Esophagus muscularis mucosa (tissue), 4 donors: ENCODE results near the gene ZNF296. TPM values are rescaled to one million over a fixed set of nuclear protein-coding genes. Genes with fewer than 3 reads are reported as not detected.

ENCODE experiments used
- DNase-seq: peaks from one replicate; pipeline ENCODE4 v3.0.0-alpha.2; 2017; ENCODE audit errors: extremely low spot score
- H3K27ac ChIP-seq, 4 donors: fragments of 200-600 bp; sonication (generic); replicated peaks in 1 of 4; 1 replicate in 3 of 4; 2 replicates in 1 of 4; pipeline ENCODE4 v1.5.1; 2016 to 2019; ENCODE audit warnings: mild to moderate bottlenecking in 1 of 4
- H3K27me3 ChIP-seq, 4 donors: fragments of 200-600 bp; sonication (generic); one replicate each; pipeline versions ENCODE4 v1.5.1 to v1.6.0; 2016 to 2019
- H3K36me3 ChIP-seq, 4 donors: fragments of 200-600 bp; sonication (generic); one replicate each; pipeline ENCODE4 v1.5.1; 2016 to 2019
- H3K4me1 ChIP-seq, 4 donors: fragments of 200-600 bp; sonication (generic); one replicate each; pipeline ENCODE4 v1.5.1; 2016 to 2019
- H3K4me3 ChIP-seq, 4 donors: fragments of 200-600 bp; sonication (generic); 1 replicate in 2 of 4; 2 replicates in 2 of 4; pipeline ENCODE4 v1.5.1; 2016 to 2019; ENCODE audit warnings: mild to moderate bottlenecking in 4 of 4, moderate library complexity in 1 of 4
- H3K9me3 ChIP-seq, 4 donors: fragments of 200-600 bp; sonication (generic); 1 replicate in 3 of 4; 2 replicates in 1 of 4; pipeline ENCODE4 v1.5.1; 2016 to 2019
- CTCF ChIP-seq, 3 experiments: fragments of 200-600 bp in 2 of 3; fragments of 450-650 bp in 1 of 3; sonication (generic) in 2 of 3; IDR thresholded peaks; one replicate each; pipeline ENCODE4 v1.5.1; 2017 to 2019; ENCODE audit warnings: antibody characterized with exemption in 3 of 3, mild to moderate bottlenecking in 2 of 3, moderate library complexity in 1 of 3
- EP300 ChIP-seq: sonication (generic); formaldehyde crosslinking; IDR thresholded peaks from one replicate; pipeline ENCODE4 v1.6.1; 2017; ENCODE audit warnings: antibody characterized with exemption
- POLR2A ChIP-seq: fragments of 450-650 bp; IDR thresholded peaks from one replicate; pipeline ENCODE4 v1.6.1; 2017; ENCODE audit warnings: antibody characterized with exemption, moderate library complexity, mild to moderate bottlenecking, low read depth
- POLR2AphosphoS5 ChIP-seq, 2 donors: sonication (generic); formaldehyde crosslinking; IDR thresholded peaks; one replicate each; pipeline ENCODE4 v1.6.1; 2017; ENCODE audit warnings: antibody characterized with exemption in 2 of 2
- WGBS: methylation state at CpG from one replicate; pipeline ENCODE4 v1.1.5; 2018; 5-methylcytosine and 5-hydroxymethylcytosine counted together
- intact Hi-C: fragments of 100-400 bp; cut with DNase I; formaldehyde crosslinking; loops from one replicate; pipeline ENCODE4 v1.15.1; 2023
- total RNA-seq, 4 donors: library from RNA; depleted of rRNA; stranded (reverse); fragments of >200 nt; gene quantifications; one replicate each; pipeline versions ENCODE4 v1.1.0 to v1.2.1, GENCODE V29; 2016

Gene ZNF296
- total RNA-seq, 4 donors from 2014 or later = 0.17 to 0.23 TPM; not detected in 2

GRCh38 chr19:45050036-45050435 lies 26.2 kb downstream of the ZNF296 start:
- Histone ChIP-seq H3K36me3 (peaks cover 36 to 69% (median 51%) of the 10 kb centered on the region in 4 donors), H3K4me1 (peaks cover 38 to 73% (median 58%) of the 10 kb centered on the region in 4 donors), H3K27ac (peak overlapping the region in 2 of 4 donors; percentile 20 to 48), H3K9me3 (no peaks in the 10 kb centered on the region), H3K4me3 (no peak overlapping the region), H3K27me3 (no peaks in the 10 kb centered on the region)
- DNase-seq = no peak
- 87% methylated on average over 6 of the region's 6 CpGs for WGBS
- no peak for TF ChIP-seq POLR2AphosphoS5 (IDR thresholded peaks at IDR 0.05)
- TF ChIP-seq CTCF (IDR thresholded peaks at IDR 0.05) = no peak
- TF ChIP-seq POLR2A = no peak
- no peak for TF ChIP-seq EP300
- intact Hi-C loops = no loop called here

- intact Hi-C loops = no loop called here
- 78% methylated on average over 8 of the region's 8 CpGs for WGBS
- no peaks in the 10 kb centered on the region for H3K27me3 ChIP-seq
- no peak for DNase-seq
- H3K36me3 ChIP-seq = peaks cover 36 to 69% (median 51%) of the 10 kb centered on the region in 4 donors
- no peak overlapping the region for H3K4me3 ChIP-seq
- no peaks in the 10 kb centered on the region for H3K9me3 ChIP-seq
- peaks cover 39 to 81% (median 61%) of the 10 kb centered on the region in 4 donors for H3K4me1 ChIP-seq
- TF ChIP-seq CTCF (IDR thresholded peaks at IDR 0.05) = no peak
- peak in 1 of 2 donors; percentile 43 for TF ChIP-seq POLR2AphosphoS5 (IDR thresholded peaks at IDR 0.05)
- peak overlapping the region in 3 of 4 donors; percentile 17 to 48 (median 20) for H3K27ac ChIP-seq
Measured at GRCh38 chr19:45049073-45049736, 27.1 kb downstream of the ZNF296 start.

GRCh38 chr19:45047188-45047797 lies 29.0 kb downstream of the ZNF296 start:
- WGBS = 71% methylated on average over 7 of the region's 7 CpGs
- peaks cover 39 to 83% (median 65%) of the 10 kb centered on the region in 4 donors for H3K4me1 ChIP-seq
- no peaks in the 10 kb centered on the region for H3K9me3 ChIP-seq
- H3K27me3 ChIP-seq = no peaks in the 10 kb centered on the region
- no peak overlapping the region for H3K27ac ChIP-seq
- H3K36me3 ChIP-seq = peaks cover 31 to 66% (median 50%) of the 10 kb centered on the region in 4 donors
- no peak for DNase-seq
- intact Hi-C loops = no loop called here
- no peak for TF ChIP-seq EP300
- no peak for TF ChIP-seq CTCF (IDR thresholded peaks at IDR 0.05)
- no peak for TF ChIP-seq POLR2A
- TF ChIP-seq POLR2AphosphoS5 (IDR thresholded peaks at IDR 0.05) = no peak
- H3K4me3 ChIP-seq = no peak overlapping the region

GRCh38 chr19:45046355-45046754 lies 29.9 kb downstream of the ZNF296 start:
- Histone ChIP-seq H3K4me3 (no peak overlapping the region), H3K9me3 (no peaks in the 10 kb centered on the region), H3K27me3 (no peaks in the 10 kb centered on the region), H3K36me3 (peaks cover 38 to 66% (median 53%) of the 10 kb centered on the region in 4 donors), H3K27ac (no peak overlapping the region), H3K4me1 (peaks cover 43 to 83% (median 72%) of the 10 kb centered on the region in 4 donors)
- intact Hi-C loops = no loop called here
- WGBS = 89% methylated on average over 7 of the region's 7 CpGs
- TF ChIP-seq CTCF (IDR thresholded peaks at IDR 0.05) = no peak
- no peak for TF ChIP-seq POLR2A
- TF ChIP-seq POLR2AphosphoS5 (IDR thresholded peaks at IDR 0.05) = no peak
- no peak for TF ChIP-seq EP300
- DNase-seq = no peak
